ENCODE results near the gene NECTIN2. TPM values are rescaled to one million over a fixed set of nuclear protein-coding genes. Genes with fewer than 3 reads are reported as not detected.

The NECTIN2 gene
- total and polyA plus RNA-seq, 2 experiments from 2014 or later: 60.5 to 71.7 TPM

DNA sequence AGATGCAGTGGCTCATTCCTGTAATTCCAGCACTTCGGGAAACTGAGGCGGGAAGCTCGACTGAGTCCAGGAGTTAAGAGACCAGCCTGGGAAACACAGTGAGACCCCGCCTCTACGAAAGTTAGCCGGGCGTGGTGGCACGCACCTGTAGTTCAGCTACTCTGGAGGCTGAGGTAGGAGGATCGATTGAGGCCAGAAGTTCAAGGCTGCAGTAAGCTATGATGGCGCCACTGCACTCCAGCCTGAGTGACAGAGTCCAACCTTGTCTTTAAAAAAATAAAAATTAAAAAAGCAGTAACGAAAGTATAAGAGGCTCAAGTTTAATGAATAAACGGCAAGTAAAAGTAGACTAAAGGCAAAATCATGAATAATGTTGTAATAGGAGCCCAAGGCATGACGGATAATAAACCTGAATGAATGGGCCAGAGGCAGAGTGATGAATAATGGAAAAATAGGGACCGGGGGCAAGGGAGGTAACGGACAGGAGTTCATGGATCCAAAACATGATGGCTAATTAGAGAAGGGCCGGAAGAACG, 43.8 kb downstream of the NECTIN2 start:
- H2AFZ ChIP-seq: peak overlapping the region; percentile 76
- 52 to 53% methylated on average over 17 of the region's 17 CpGs for WGBS, 2 experiments (ENCODE audit: low coverage in 1 of 2, low lambda C conversion rate in 2 of 2, missing lambda C conversion rate in 2 of 2)

DNA sequence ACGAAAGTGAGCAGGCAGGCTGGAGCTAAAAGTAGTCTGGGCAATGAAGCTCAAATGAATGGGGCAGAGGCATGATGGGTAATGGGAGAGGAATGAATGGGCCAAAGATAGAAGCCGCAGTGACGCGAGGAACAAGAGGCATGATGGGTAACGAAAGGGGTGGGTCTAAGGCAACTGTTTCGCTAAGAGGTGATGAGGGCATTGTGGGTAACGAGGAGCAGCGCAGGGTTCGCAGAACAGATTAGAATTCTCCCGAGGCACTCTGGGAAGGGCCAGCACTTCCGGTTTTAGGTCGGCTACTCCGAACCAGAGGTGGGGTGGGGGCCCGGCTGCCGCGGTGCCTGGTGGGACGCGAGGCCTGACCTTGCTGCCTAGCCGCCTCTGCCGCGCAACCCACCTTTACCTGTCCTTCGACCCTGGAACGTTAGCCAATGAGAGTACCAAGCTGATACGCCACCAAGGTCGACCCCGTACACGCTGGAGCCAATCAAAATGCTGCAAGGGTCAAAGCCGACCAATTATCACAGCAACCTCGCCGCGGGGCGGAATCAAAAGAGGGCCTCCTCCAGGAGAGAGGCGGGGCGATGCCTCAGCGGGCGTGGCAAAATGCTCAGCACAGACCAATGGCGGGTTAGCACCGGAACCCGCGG, 44.4 kb downstream of the NECTIN2 start:
- H3K27me3 ChIP-seq (replicated peaks; ENCODE audit: insufficient read depth): no peaks in the 10 kb centered on the region
- peak overlapping the region; percentile 99 for H3K4me2 ChIP-seq (ENCODE audit: unreplicated experiment)
- peak; percentile 99 for DNase-seq
- peaks cover 13% of the 10 kb centered on the region for H3F3A ChIP-seq (ENCODE audit: insufficient read depth)
- H3K4me3 ChIP-seq: peak overlapping the region; percentile 69
- H4K20me1 ChIP-seq (ENCODE audit: insufficient read depth): no peaks in the 10 kb centered on the region
- TF ChIP-seq EZH2 (IDR thresholded peaks at IDR 0.05; ENCODE audit: insufficient read depth, poor library complexity, severe bottlenecking) (no peak), EZH2phosphoT487 (IDR thresholded peaks at IDR 0.05; ENCODE audit: insufficient read depth, low read depth) (no peak)
- H3K27ac ChIP-seq: peak overlapping the region; percentile 90
- H3K4me1 ChIP-seq (ENCODE audit: insufficient read depth): peaks cover 9% of the 10 kb centered on the region
- H3K79me2 ChIP-seq (ENCODE audit: insufficient read depth): peaks cover 38% of the 10 kb centered on the region
- H3K9me3 ChIP-seq (ENCODE audit: low read depth): no peaks in the 10 kb centered on the region
- peak overlapping the region; percentile 79 for H3K9ac ChIP-seq
- H2AFZ ChIP-seq: peak overlapping the region; percentile 76
- H3K9me2 ChIP-seq (ENCODE audit: insufficient read depth): no peaks in the 10 kb centered on the region
- in situ Hi-C loops (cut with MboI): no loop called here
- 0 to 2% methylated on average over 40 of the region's 40 CpGs for WGBS, 2 experiments (ENCODE audit: low coverage in 1 of 2, low lambda C conversion rate in 2 of 2, missing lambda C conversion rate in 2 of 2)
- no peaks in the 10 kb centered on the region for H3K36me3 ChIP-seq (ENCODE audit: low read depth)

More for the DNA sequence above, 43.8 kb downstream of the NECTIN2 start:
- Histone ChIP-seq H3K9me3 (ENCODE audit: low read depth) (no peaks in the 10 kb centered on the region), H3K27ac (peak overlapping the region; percentile 90), H3K9ac (peak overlapping the region; percentile 79), H3K27me3 (replicated peaks; ENCODE audit: insufficient read depth) (no peaks in the 10 kb centered on the region), H3K4me2 (ENCODE audit: unreplicated experiment) (peak overlapping the region; percentile 99), H3F3A (ENCODE audit: insufficient read depth) (peaks cover 13% of the 10 kb centered on the region), H3K9me2 (ENCODE audit: insufficient read depth) (no peaks in the 10 kb centered on the region), H3K79me2 (ENCODE audit: insufficient read depth) (peaks cover 36% of the 10 kb centered on the region), H4K20me1 (ENCODE audit: insufficient read depth) (no peaks in the 10 kb centered on the region), H3K36me3 (ENCODE audit: low read depth) (no peaks in the 10 kb centered on the region), H3K4me1 (ENCODE audit: insufficient read depth) (peaks cover 9% of the 10 kb centered on the region), H3K4me3 (peak overlapping the region; percentile 69)
- no peak for DNase-seq
- no peak for TF ChIP-seq EZH2 (IDR thresholded peaks at IDR 0.05; ENCODE audit: insufficient read depth, poor library complexity, severe bottlenecking)
- no peak for TF ChIP-seq EZH2phosphoT487 (IDR thresholded peaks at IDR 0.05; ENCODE audit: insufficient read depth, low read depth)
- in situ Hi-C loops (cut with MboI): no loop called here

DNA sequence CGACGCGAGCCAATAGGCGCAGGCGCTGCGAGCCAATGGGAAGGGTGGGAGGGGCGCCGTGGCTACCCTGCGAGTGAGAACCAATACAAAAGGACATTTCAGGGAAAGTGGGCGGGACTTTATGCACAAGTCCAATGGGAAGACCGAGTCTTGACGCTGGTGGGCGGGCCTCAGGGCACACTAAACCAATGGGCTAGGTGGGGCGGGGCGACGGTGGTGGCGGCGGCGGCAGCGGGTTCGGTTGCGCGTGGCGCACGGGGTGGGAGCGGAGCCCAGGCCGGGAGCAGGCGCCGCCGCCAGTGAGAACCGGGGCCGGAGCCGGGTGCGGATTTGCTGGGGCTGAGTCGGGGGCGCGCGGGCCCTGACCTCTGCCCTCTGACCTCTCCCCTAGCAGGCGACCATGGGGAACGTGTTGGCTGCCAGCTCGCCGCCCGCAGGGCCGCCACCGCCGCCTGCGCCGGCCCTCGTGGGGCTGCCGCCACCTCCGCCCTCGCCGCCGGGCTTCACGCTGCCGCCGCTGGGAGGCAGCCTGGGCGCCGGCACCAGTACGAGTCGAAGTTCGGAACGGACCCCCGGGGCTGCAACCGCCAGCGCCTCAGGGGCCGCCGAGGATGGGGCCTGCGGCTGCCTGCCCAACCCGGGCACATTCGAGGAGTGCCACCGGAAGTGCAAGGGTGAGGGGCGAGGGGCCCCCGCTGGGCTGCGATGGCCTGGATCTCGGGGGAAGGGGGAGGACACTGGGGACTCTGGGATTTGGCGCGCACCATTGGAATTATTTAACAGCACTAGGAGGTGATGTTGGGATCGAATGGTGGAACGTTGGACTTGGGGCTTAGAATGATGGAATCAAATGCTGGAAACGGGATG, 45.2 kb downstream of the NECTIN2 start, which contains the start of gene TOMM40:
TSS of gene TOMM40 (plus strand) at position 239 of the 867 bp plus-strand sequence. CDS start at position 401, 162 bp downstream.
- no peak for TF ChIP-seq EZH2phosphoT487 (IDR thresholded peaks at IDR 0.05; ENCODE audit: insufficient read depth, low read depth)
- no peak for TF ChIP-seq EZH2 (IDR thresholded peaks at IDR 0.05; ENCODE audit: insufficient read depth, poor library complexity, severe bottlenecking)
- DNase-seq: peak; percentile 100
- H3K27me3 ChIP-seq (replicated peaks; ENCODE audit: insufficient read depth): no peaks in the 10 kb centered on the region
- H3K9me3 ChIP-seq (ENCODE audit: low read depth): no peaks in the 10 kb centered on the region
- H3K9me2 ChIP-seq (ENCODE audit: insufficient read depth): no peaks in the 10 kb centered on the region
- H3F3A ChIP-seq (ENCODE audit: insufficient read depth): peaks cover 13% of the 10 kb centered on the region
- peak within 1 kb of the TSS; percentile 76 for H2AFZ ChIP-seq
- no peaks in the 10 kb centered on the region for H3K36me3 ChIP-seq (ENCODE audit: low read depth)
- peak within 1 kb of the TSS; percentile 87 for H3K9ac ChIP-seq
- in situ Hi-C loops (cut with MboI): no loop called here
- peaks cover 38% of the 10 kb centered on the region for H3K79me2 ChIP-seq (ENCODE audit: insufficient read depth)
- no peaks in the 10 kb centered on the region for H4K20me1 ChIP-seq (ENCODE audit: insufficient read depth)
- peak within 1 kb of the TSS; percentile 85 for H3K4me3 ChIP-seq
- peaks cover 9% of the 10 kb centered on the region for H3K4me1 ChIP-seq (ENCODE audit: insufficient read depth)
- H3K27ac ChIP-seq: peak within 1 kb of the TSS; percentile 90
- 0 to 1% methylated on average over 50 to 62 of the region's 81 CpGs for WGBS, 2 experiments (ENCODE audit: low coverage in 1 of 2, low lambda C conversion rate in 2 of 2, missing lambda C conversion rate in 2 of 2)
- H3K4me2 ChIP-seq (ENCODE audit: unreplicated experiment): peak within 1 kb of the TSS; percentile 99

DNA sequence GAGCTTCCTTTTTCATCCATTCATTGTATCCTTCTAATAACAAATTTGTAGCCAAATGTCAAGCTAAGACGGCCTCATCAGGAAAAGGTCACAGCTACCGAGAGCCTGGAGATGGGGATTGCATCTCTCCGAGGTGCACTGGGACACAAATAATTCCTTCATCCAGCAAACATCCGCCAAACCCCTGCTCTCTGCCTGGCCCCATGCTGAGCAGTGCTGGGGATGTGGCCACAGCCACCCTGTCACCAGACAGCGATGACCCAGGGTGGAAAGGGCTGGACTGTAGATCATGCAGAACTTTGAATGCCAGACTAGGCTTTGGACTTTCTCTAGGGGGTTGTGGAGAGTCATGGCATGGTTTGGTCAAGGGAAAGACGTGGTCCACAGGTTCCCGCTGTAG, 46.8 kb downstream of the NECTIN2 start:
- Histone ChIP-seq H3K36me3 (ENCODE audit: low read depth) (no peaks in the 10 kb centered on the region), H3K4me1 (ENCODE audit: insufficient read depth) (peaks cover 9% of the 10 kb centered on the region), H3F3A (ENCODE audit: insufficient read depth) (peaks cover 13% of the 10 kb centered on the region), H3K9me3 (ENCODE audit: low read depth) (no peaks in the 10 kb centered on the region), H4K20me1 (ENCODE audit: insufficient read depth) (no peaks in the 10 kb centered on the region), H2AFZ (no peak overlapping the region), H3K9ac (peak overlapping the region; percentile 87), H3K4me3 (no peak overlapping the region; the same call in 1 of the 2 replicates), H3K79me2 (ENCODE audit: insufficient read depth) (peaks cover 49% of the 10 kb centered on the region), H3K27me3 (replicated peaks; ENCODE audit: insufficient read depth) (no peaks in the 10 kb centered on the region), H3K9me2 (ENCODE audit: insufficient read depth) (no peaks in the 10 kb centered on the region), H3K27ac (no peak overlapping the region), H3K4me2 (ENCODE audit: unreplicated experiment) (no peak overlapping the region)
- 85 to 86% methylated on average over 7 of the region's 7 CpGs for WGBS, 2 experiments (ENCODE audit: low coverage in 1 of 2, low lambda C conversion rate in 2 of 2, missing lambda C conversion rate in 2 of 2)
- DNase-seq: no peak
- in situ Hi-C loops (cut with MboI): no loop called here
- no peak for TF ChIP-seq EZH2 (IDR thresholded peaks at IDR 0.05; ENCODE audit: insufficient read depth, poor library complexity, severe bottlenecking)
- TF ChIP-seq EZH2phosphoT487 (IDR thresholded peaks at IDR 0.05; ENCODE audit: insufficient read depth, low read depth): no peak

All from GM23248 (cell line).